HEK293T (cell line): ENCODE data around the gene MRPL12.
"Not testable (repeated sequence)": the region's sequence is repeated elsewhere in the genome, so short reads cannot be mapped to it uniquely, and the experiment has no call there.

ENCODE experiments used
- CTCF ChIA-PET: fragments of 350-600 bp; formaldehyde crosslinking; extraction: SDS; loops from one replicate; lab custom pipeline; 2021; ENCODE audit warnings: antibody characterized with exemption, inconsistent platforms; lab: Yijun Ruan, JAX
- POLR2A ChIA-PET: fragments of 350-600 bp; formaldehyde crosslinking; extraction: SDS; loops from one replicate; lab custom pipeline; 2020; ENCODE audit warnings: antibody characterized with exemption, inconsistent platforms; lab: Yijun Ruan, JAX
- DNase-seq: peaks from one replicate; pipeline ENCODE4 v3.0.0; 2012; ENCODE audit warnings: mixed read lengths; ENCODE audit errors: extremely low spot score
- ARNT ChIP-seq: fragments of 450-650 bp; IDR thresholded peaks from 2 replicates; pipeline ENCODE4 v1.6.1; 2017; ENCODE audit warnings: mild to moderate bottlenecking
- BHLHE40 ChIP-seq: fragments of 450-650 bp; IDR thresholded peaks from 2 replicates; pipeline ENCODE4 v1.6.1; 2016; ENCODE audit warnings: mild to moderate bottlenecking, moderate library complexity, borderline replicate concordance
- CTBP1 ChIP-seq: fragments of 450-650 bp; IDR thresholded peaks from 2 replicates; pipeline ENCODE4 v1.6.1; 2016; ENCODE audit warnings: borderline replicate concordance
- ELF4 ChIP-seq: fragments of 450-650 bp; IDR thresholded peaks from 2 replicates; pipeline ENCODE4 v1.6.1; 2017; ENCODE audit warnings: antibody characterized with exemption
- FOXA1 ChIP-seq: fragments of 450-650 bp; IDR thresholded peaks from 2 replicates; pipeline ENCODE4 v1.6.1; 2016; ENCODE audit warnings: mild to moderate bottlenecking
- FOXK2 ChIP-seq: fragments of 450-650 bp; IDR thresholded peaks from 2 replicates; pipeline ENCODE4 v1.6.1; 2016; ENCODE audit warnings: mild to moderate bottlenecking
- FOXM1 ChIP-seq: fragments of 450-650 bp; IDR thresholded peaks from 2 replicates; pipeline ENCODE4 v1.6.1; 2017; ENCODE audit warnings: mild to moderate bottlenecking, borderline replicate concordance
- HDGF ChIP-seq: fragments of 450-650 bp; IDR thresholded peaks from 2 replicates; pipeline ENCODE4 v1.6.1; 2017; ENCODE audit warnings: antibody characterized with exemption, borderline replicate concordance
- L3MBTL2 ChIP-seq: fragments of 450-650 bp; conservative IDR thresholded peaks from 2 replicates; pipeline ENCODE4 v1.6.1; 2016; ENCODE audit warnings: mild to moderate bottlenecking
- LEF1 ChIP-seq: fragments of 450-650 bp; IDR thresholded peaks from 2 replicates; pipeline ENCODE4 v1.6.1; 2017; ENCODE audit warnings: mild to moderate bottlenecking, borderline replicate concordance
- NFRKB ChIP-seq: fragments of 450-650 bp; IDR thresholded peaks from 2 replicates; pipeline ENCODE4 v1.6.1; 2016; ENCODE audit warnings: mild to moderate bottlenecking, moderate library complexity
- SP1 ChIP-seq: fragments of 450-650 bp; IDR thresholded peaks from 2 replicates; pipeline ENCODE4 v1.6.1; 2017
- SUZ12 ChIP-seq: fragments of 450-650 bp; IDR thresholded peaks from 2 replicates; pipeline ENCODE4 v1.6.1; 2016; ENCODE audit warnings: mild to moderate bottlenecking
- TARDBP ChIP-seq: fragments of 450-650 bp; IDR thresholded peaks from 2 replicates; pipeline ENCODE4 v1.6.1; 2016
- ZNF384 ChIP-seq: fragments of 450-650 bp; IDR thresholded peaks from 2 replicates; pipeline ENCODE4 v1.6.1; 2016
- TF ChIP-seq, protein P1 (sequence below): fragments of 450-650 bp; IDR thresholded peaks from 2 replicates; pipeline ENCODE4 v1.6.1; 2016

Gene MRPL12

DNA sequence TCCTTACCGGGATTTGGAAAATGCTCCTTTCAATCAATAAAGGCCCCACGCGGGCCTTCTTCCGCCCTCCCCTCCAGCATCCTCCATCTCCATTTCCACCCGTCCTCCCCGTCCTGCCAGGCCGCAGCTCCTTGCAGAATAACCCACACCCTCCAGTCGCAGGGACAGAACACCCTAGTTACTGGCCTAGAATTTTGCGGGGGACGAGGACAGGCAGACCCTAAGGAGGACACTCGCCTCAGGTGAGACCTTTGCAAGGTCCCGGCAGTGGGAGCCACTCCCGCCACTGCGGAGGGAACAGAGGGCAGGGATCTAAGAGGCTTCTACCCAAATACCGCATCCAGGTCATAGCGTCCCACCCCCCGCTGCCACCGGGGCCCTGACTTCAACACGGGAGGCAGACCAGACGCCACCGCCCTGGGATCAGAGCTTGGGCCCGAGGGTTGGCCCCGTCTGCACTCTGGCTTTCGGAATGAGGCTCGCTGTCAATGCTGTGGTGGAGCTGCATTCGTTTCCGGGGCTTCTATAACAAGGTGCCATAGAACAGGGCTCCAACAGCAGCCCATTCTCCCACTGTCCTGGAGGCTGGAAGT, 35.7 kb downstream of the MRPL12 start:
- POLR2A ChIA-PET = interaction anchor here (0.9 to 1.3 kb wide), 2 partner anchors 128 to 131 kb away, joined by 3 to 4 read pairs; no protein-coding TSS in a partner anchor
- TF ChIP-seq, protein P1, sequence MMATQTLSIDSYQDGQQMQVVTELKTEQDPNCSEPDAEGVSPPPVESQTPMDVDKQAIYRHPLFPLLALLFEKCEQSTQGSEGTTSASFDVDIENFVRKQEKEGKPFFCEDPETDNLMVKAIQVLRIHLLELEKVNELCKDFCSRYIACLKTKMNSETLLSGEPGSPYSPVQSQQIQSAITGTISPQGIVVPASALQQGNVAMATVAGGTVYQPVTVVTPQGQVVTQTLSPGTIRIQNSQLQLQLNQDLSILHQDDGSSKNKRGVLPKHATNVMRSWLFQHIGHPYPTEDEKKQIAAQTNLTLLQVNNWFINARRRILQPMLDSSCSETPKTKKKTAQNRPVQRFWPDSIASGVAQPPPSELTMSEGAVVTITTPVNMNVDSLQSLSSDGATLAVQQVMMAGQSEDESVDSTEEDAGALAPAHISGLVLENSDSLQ = no peak
- TF ChIP-seq NFRKB (no peak), TARDBP (no peak), ELF4 (no peak), SUZ12 (no peak), LEF1 (no peak)
- no peak for DNase-seq
- CTCF ChIA-PET = no interaction called here

DNA sequence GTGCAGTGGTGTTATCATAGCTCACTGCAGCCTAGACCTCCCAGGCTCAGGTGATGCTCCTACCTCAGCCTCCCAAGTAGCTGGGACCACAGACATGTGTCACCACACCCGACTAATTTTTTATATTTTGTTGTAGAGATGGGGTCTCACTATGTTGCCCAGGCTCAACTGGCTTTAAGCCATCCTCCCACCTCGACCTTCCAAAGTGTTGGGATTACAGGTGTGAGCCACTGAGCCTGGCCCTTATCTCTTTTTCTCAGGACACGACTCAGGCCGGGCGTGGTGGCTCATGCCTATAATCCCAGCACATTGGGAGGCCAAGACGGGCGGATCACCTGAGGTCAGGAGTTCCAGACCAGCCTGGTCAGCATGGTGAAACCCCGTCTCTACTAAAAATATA, 36.4 kb downstream of the MRPL12 start:
- DNase-seq, CTCF ChIA-PET, POLR2A ChIA-PET: not testable (repeated sequence)

- POLR2A ChIA-PET = interaction anchor here (1.0 kb wide), 1 partner anchor 93 kb away, joined by 3 read pairs; no protein-coding TSS in a partner anchor
- CTCF ChIA-PET = no interaction called here
- TF ChIP-seq FOXA1 = no peak
- no peak for TF ChIP-seq NFRKB
- TF ChIP-seq ARNT = no peak
- TF ChIP-seq ZNF384 = no peak
- TF ChIP-seq HDGF = no peak
- TF ChIP-seq SP1 = no peak
- TF ChIP-seq ELF4 = no peak
- TF ChIP-seq BHLHE40 = no peak
- TF ChIP-seq L3MBTL2 = no peak
- DNase-seq = no peak
Measured at GRCh38 chr17:81740395-81740961, 37.3 kb downstream of the MRPL12 start.

GRCh38 chr17:81741049-81741593, 38.0 kb downstream of the MRPL12 start:
- ChIA-PET CTCF (no interaction called here), POLR2A (interaction anchor here (1.0 kb wide), 1 partner anchor 93 kb away, joined by 3 read pairs; no protein-coding TSS in a partner anchor)
- TF ChIP-seq ZNF384 (no peak), TARDBP (no peak), LEF1 (no peak), CTBP1 (no peak), SP1 (no peak), FOXK2 (no peak), FOXA1 (no peak), ARNT (no peak), SUZ12 (no peak), L3MBTL2 (no peak), BHLHE40 (no peak), NFRKB (no peak), FOXM1 (no peak), ELF4 (no peak), HDGF (no peak)
- TF ChIP-seq, protein P1 = no peak
- DNase-seq = no peak

DNA sequence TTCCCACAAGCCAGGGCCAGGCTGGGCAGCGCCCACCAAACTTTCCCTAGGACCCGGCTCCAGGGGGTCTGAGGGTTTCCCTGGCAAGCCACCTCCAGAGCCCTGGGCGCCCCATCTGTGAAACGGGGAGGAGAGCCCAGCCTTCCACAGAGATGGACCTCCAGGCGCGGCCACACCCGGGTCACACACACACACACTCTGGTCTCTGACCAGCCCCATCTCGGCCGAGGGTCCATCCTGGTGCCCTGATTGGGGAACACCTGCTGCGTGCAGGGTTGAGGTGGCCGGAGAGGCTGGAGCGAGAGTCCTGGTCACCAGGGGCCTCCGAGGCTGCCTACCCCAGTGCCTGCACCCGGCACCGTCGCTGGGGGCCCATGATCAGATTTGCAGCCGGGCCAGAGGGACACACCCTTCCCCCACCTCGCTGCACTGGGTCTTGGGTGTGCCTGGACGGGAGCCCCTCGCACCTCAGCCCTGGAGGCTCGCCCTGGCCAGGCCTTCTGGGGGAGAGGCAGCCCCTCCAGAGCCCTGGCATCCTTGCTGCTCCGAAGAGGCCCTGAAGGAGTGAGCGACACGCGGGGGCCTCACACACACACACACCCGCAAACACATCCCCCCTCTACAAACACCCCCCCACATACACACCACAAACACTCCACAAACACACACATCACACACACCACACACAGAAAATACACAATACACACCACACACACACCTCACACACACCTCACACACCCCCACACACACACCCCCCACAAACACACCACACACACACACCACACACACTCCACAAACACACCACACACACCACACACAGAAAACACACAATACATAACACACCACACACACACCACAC, 38.7 kb downstream of the MRPL12 start:
- no peak for DNase-seq
- TF ChIP-seq BHLHE40 (no peak), HDGF (no peak), FOXK2 (no peak), ELF4 (no peak), TARDBP (no peak), SP1 (no peak), ZNF384 (no peak)
- ChIA-PET CTCF (no interaction called here), POLR2A (interaction anchor here (1.0 kb wide), 1 partner anchor 92 kb away, joined by 3 read pairs; no protein-coding TSS in a partner anchor)
